Urinary bladder (tissue), 4 donors: ENCODE data around the gene PDE11A. TPM values are rescaled to one million over a fixed set of nuclear protein-coding genes. Genes with fewer than 3 reads are reported as not detected.

Experiments
- DNase-seq: peaks from one replicate; pipeline ENCODE4 v3.0.0-alpha.2; 2015; ENCODE audit errors: extremely low spot score
- H3K27ac ChIP-seq: one replicate; pipeline ENCODE4 v1.5.1; 2013; ENCODE audit warnings: low read depth, mild to moderate bottlenecking, moderate library complexity
- H3K36me3 ChIP-seq: one replicate; pipeline ENCODE4 v1.6.1; 2013; ENCODE audit warnings: mild to moderate bottlenecking, moderate library complexity; ENCODE audit not compliant: insufficient read depth
- H3K4me1 ChIP-seq: one replicate; pipeline ENCODE4 v1.6.1; 2013; ENCODE audit warnings: mild to moderate bottlenecking, moderate library complexity; ENCODE audit not compliant: insufficient read depth
- H3K4me3 ChIP-seq: one replicate; pipeline ENCODE4 v1.5.1; 2013; ENCODE audit warnings: low read depth, low read length
- WGBS: extraction: QIAGEN DNeasy Blood & Tissue Kit; methylation state at CpG from one replicate; pipeline ENCODE4 v1.1.7; 2013; 5-methylcytosine and 5-hydroxymethylcytosine counted together
- polyA plus RNA-seq: library from polyadenylated mRNA; stranded (reverse); fragments of 200-250 nt; gene quantifications from one replicate; pipeline ENCODE4 v1.2.3, GENCODE V29; 2013
- total RNA-seq: library from RNA; depleted of rRNA; stranded (reverse); fragments of >200 nt; gene quantifications from one replicate; pipeline ENCODE4 v1.2.3, GENCODE V29; 2014
- donor health status: healthy with polysubstance abuse.
- donor health status: healthy.

The PDE11A gene
- total and polyA plus RNA-seq, 2 donors: 0.11 to 1.3 TPM

DNA sequence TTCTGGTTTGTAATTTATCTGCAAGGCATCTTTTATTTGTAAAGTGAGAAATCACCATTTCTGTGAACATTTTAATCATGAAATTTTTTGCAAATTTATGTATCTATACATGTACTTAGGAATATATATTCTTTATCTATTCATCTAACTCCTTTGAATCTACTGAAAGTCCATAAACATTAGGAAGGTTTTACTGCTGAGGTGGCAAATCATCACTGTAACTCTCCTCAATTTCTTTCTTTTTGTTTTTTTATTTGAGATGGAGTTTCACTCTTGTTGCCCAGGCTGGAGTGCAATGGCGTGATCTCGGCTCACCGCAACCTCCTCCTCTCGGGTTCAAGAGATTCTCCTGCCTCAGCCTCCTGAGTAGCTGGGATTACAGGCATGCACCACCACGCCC is 383.7 kb downstream of the PDE11A start:
- H3K4me1 ChIP-seq: no peaks in the 10 kb centered on the region
- no peaks in the 10 kb centered on the region for H3K36me3 ChIP-seq
- DNase-seq: no peak
- H3K4me3 ChIP-seq: no peak overlapping the region
- H3K27ac ChIP-seq: no peak overlapping the region
- WGBS: 97% methylated on average over 5 of the region's 5 CpGs

- WGBS: 46% methylated on average over 2 of the region's 2 CpGs
- H3K36me3 ChIP-seq: no peaks in the 10 kb centered on the region
- H3K4me3 ChIP-seq: no peak overlapping the region
- DNase-seq: no peak
- no peaks in the 10 kb centered on the region for H3K4me1 ChIP-seq
- H3K27ac ChIP-seq: no peak overlapping the region
Measured at GRCh38 chr2:177683661-177684069, 388.9 kb downstream of the PDE11A start.

DNA sequence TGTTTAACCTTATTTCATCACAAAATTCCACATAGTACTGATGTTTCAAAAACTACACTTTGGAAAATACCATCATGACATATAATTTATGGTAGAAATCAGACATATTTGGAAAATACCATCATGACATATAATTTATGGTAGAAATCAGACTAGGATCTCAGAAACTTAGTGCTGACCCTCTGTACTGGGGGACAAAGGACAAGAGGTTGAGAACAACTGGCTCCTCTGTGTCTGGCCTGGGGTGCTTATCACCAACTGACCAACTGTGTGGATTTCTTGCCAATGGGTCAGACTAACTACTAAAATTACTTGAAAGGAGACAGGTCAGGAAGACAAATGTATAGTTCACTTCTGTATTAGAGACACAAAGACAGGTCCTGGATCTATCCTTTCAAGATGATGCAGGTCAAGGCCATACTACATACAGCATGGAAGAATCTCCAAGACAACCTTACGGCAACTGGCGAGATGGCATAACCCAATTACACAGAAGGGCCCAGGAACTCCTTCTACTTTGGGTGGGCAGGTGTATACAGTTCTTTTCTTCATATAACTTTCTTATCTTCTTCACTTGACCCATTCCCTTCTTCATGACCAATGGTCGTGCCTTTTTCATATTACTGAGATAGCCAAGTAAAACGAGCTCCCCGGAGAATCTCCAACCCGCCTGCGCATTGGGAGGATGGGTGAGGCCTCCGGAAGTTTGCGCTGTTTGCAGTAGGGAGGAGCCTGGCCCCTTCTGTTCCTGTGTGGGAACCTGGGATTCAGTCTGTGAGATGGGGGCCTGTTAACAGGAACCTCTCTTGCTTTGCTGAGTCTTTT is 389.5 kb downstream of the PDE11A start:
- no peaks in the 10 kb centered on the region for H3K36me3 ChIP-seq
- no peak overlapping the region for H3K4me3 ChIP-seq
- 84% methylated on average over 9 of the region's 9 CpGs for WGBS
- DNase-seq: no peak
- H3K27ac ChIP-seq: no peak overlapping the region
- no peaks in the 10 kb centered on the region for H3K4me1 ChIP-seq

DNA sequence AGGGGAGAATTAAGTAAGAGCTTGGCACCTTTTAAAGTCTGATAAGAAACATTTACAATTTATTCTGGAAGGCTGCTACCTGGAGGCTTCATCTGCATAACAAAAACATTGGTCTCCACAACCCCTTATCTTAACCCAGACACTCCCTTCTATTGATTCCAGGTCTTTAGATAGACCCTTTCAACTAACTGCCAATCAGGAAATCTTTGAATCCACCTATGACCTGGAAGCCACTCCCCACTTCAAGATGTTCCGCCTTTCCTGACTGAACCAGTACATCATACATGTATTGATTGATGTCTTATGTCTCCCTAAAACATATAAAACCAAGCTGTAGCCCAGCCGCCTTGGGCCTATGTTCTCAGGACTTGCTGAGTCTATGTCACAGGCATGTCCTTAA is 390.6 kb downstream of the PDE11A start:
- H3K27ac ChIP-seq: no peak overlapping the region
- WGBS: 97% methylated on average over 2 of the region's 2 CpGs
- no peaks in the 10 kb centered on the region for H3K4me1 ChIP-seq
- no peak overlapping the region for H3K4me3 ChIP-seq
- no peak for DNase-seq
- no peaks in the 10 kb centered on the region for H3K36me3 ChIP-seq

- no peak overlapping the region for H3K27ac ChIP-seq
- no peaks in the 10 kb centered on the region for H3K36me3 ChIP-seq
- H3K4me3 ChIP-seq: no peak overlapping the region
- WGBS: 78% methylated on average over 6 of the region's 6 CpGs
- no peaks in the 10 kb centered on the region for H3K4me1 ChIP-seq
- DNase-seq: no peak
Measured at GRCh38 chr2:177680866-177681712, 391.5 kb downstream of the PDE11A start.

DNA sequence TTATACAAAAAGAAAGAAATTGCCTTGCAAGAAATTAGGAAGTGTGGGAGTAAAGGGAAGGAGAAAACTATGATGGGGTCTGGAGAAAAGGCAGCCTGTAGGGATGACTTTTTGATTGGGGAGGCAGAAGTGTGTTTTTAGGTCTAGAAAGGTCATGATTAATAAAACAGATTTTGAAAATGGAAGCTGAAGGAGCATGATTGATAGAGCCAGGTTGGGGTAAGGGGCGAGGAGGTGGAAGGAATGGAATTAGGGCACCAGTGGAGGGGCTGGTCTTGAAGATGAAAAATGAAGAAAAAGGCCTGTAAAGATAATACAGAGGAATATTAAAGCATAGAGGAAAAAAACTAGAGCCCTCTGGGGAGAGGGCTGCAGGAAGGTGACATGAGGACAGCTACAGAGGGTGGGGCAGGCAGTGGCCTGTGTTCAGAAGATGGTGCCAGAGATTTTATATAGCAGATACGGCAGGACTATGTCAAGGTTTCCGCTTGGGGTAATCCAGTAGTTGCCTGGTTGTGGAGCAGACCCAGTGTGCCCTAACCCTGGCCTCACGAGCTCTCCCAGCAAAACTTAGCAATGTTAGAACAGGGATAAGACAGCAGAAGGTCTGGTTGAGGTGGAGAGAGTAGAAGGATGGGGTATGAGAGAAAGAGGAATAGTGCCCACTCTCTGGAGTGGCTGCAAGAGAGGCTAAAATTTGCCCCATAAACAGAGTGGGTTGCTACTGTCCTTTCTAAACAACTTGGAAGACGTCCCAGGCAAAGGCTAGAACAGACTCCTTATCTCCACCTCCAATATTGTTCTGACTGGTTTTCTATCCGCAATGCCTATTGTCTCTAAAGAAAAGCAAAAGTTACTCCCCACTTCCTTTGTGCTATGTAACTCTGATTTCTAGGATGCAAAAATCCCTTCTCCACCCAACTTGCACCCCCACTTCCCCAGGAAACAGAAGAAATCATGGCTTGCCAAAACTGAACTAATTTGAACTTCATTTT is 392.7 kb downstream of the PDE11A start:
- WGBS: 74% methylated on average over 6 of the region's 6 CpGs
- H3K4me1 ChIP-seq: no peaks in the 10 kb centered on the region
- H3K4me3 ChIP-seq: no peak overlapping the region
- H3K27ac ChIP-seq: no peak overlapping the region
- no peak for DNase-seq
- no peaks in the 10 kb centered on the region for H3K36me3 ChIP-seq

DNA sequence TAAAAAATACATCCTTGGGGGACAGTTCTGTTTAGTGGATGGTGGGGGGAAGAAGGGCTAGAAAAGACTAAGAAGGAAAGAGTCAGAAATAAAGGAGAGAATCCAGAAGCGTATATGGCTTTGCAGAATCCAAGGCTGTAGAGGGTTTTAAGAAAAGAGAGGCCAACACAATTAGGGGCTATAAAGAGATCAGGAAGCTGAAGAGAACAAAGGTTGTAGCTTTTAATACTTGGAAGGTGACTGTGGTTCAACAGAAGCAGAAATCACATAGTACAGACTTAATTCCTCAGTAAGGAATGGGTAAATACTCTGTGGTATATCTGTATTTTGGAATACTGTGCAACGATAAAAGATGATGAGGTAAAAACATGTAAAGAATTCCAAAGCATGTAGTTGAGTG is 393.6 kb downstream of the PDE11A start:
- WGBS: 78% methylated on average over 2 of the region's 2 CpGs
- Histone ChIP-seq H3K4me1 (no peaks in the 10 kb centered on the region), H3K4me3 (no peak overlapping the region), H3K27ac (no peak overlapping the region), H3K36me3 (no peaks in the 10 kb centered on the region)
- no peak for DNase-seq

DNA sequence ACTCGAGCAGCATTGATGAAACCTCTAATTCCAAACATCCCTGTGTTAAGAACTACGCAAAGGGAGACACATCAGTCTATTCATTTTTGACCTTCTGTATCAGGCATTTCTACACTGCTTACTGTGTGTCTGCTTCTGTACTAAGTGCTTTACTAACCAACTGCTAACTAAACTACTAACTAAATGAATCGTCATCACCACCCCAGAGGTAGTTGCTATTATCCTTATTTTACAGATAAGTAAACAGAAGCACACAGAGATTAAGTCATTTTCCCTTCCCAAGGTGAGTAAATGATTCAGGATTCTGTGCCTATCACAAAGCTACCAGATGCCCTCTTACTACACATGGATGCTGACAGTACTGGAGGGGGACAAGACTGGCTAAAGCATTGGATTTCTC is 395.9 kb downstream of the PDE11A start:
- no peaks in the 10 kb centered on the region for H3K4me1 ChIP-seq
- no peaks in the 10 kb centered on the region for H3K36me3 ChIP-seq
- DNase-seq: no peak
- no peak overlapping the region for H3K27ac ChIP-seq
- 82% methylated on average over 3 of the region's 3 CpGs for WGBS
- H3K4me3 ChIP-seq: no peak overlapping the region

GRCh38 chr2:177675825-177676224 is 396.8 kb downstream of the PDE11A start:
- 61% methylated on average over 1 of the region's 1 CpG for WGBS

GRCh38 chr2:177675350-177675821 is 397.2 kb downstream of the PDE11A start:
- H3K4me3 ChIP-seq: no peak overlapping the region
- WGBS: 36% methylated on average over 6 of the region's 6 CpGs
- no peaks in the 10 kb centered on the region for H3K36me3 ChIP-seq
- DNase-seq: no peak
- no peak overlapping the region for H3K27ac ChIP-seq
- no peaks in the 10 kb centered on the region for H3K4me1 ChIP-seq

More at GRCh38 chr2:177675825-177676224, 396.8 kb downstream of the PDE11A start:
- Histone ChIP-seq H3K36me3 (no peaks in the 10 kb centered on the region), H3K27ac (no peak overlapping the region), H3K4me1 (no peaks in the 10 kb centered on the region), H3K4me3 (no peak overlapping the region)
- peak; percentile 48 for DNase-seq

DNA sequence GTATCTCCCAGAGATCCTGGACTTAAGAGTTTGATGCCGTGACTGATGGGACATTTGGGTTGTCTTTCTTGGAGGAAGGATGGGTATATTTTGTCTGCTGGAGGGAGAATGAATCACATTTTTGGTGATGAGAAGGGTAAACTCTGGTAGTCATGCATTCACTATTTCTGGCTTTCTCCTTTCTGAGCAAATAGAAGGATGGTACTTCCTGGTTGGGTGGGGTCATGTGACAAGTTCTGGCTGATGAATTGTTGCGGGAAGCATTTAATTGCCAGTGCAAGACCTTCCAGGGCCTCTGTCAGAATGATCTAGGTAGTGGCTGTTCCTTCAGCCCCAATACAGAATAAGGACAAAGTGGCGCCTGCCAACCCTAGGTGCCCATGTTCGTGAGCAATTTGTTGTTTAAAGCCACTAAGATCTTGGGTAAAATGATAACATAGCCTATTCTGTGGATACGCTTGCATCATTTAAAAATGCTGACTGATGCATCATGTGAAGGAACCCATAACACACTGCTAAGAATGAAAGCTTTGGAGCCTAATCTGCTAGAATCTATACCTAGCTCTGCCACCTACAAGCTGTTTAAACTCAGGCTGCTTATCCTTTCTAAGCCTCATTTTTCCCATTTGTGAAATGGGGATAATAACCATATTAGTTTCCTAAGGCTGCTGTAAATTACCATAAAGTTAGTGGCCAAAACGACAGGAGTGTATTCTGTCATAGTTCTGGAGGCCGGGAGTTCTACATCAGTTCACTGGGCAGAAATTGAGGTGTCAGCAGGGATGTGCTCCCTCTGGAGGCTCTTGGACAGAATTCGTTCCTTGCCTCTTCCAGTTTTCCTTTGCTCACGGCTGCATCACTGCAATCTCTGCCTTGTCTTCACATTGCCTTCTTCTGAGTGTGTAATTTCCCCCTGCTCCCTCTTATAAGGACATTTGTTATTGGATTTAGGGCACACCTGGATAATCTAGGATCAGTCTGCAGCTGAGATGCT is 398.7 kb downstream of the PDE11A start:
- WGBS: 83% methylated on average over 9 of the region's 9 CpGs
- Histone ChIP-seq H3K27ac (no peak overlapping the region), H3K4me1 (no peaks in the 10 kb centered on the region), H3K36me3 (no peaks in the 10 kb centered on the region), H3K4me3 (no peak overlapping the region)
- no peak for DNase-seq

GRCh38 chr2:177671662-177672061 is 400.9 kb downstream of the PDE11A start:
- WGBS: 55% methylated on average over 4 of the region's 4 CpGs
- H3K4me1 ChIP-seq: no peaks in the 10 kb centered on the region
- no peak for DNase-seq
- no peak overlapping the region for H3K27ac ChIP-seq
- no peak overlapping the region for H3K4me3 ChIP-seq
- no peaks in the 10 kb centered on the region for H3K36me3 ChIP-seq
